Measurements from ENCODE around the gene ST7.

Gene ST7

GRCh38 chr7:117145333-117145732 lies 192.0 kb downstream of the ST7 start:
- Mint-ChIP-seq H3K4me3 (no peak overlapping the region), H3K27me3 (peaks cover 2% of the 10 kb centered on the region), H3K36me3 (peaks cover 8% of the 10 kb centered on the region), H3K9me3 (ENCODE audit: low read depth) (no peaks in the 10 kb centered on the region), H3K27ac (no peak overlapping the region), H3K4me1 (ENCODE audit: low read depth) (no peaks in the 10 kb centered on the region)

DNA sequence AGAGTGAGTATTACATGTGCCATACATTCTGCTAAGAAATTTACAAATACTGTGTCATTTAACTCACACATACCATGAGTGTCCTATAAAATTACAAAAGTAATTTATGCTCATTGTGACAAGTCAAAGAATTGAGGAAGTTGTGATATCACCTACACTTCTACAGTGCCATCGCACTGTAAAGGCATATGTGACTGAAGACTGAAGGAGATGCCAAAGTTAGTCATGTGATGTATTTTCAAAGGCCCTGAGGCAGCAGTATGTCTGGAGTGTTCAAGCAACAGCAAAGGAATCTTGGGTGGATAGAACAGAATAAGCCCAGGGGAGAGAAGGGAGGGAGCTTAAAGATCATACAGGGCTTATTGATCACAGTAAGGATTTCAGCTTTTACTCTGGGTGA lies 192.8 kb downstream of the ST7 start:
- Mint-ChIP-seq H3K36me3 (peaks cover 9% of the 10 kb centered on the region), H3K4me3 (no peak overlapping the region), H3K27ac (no peak overlapping the region), H3K27me3 (peaks cover 2% of the 10 kb centered on the region), H3K9me3 (ENCODE audit: low read depth) (no peaks in the 10 kb centered on the region), H3K4me1 (ENCODE audit: low read depth) (no peaks in the 10 kb centered on the region)

DNA sequence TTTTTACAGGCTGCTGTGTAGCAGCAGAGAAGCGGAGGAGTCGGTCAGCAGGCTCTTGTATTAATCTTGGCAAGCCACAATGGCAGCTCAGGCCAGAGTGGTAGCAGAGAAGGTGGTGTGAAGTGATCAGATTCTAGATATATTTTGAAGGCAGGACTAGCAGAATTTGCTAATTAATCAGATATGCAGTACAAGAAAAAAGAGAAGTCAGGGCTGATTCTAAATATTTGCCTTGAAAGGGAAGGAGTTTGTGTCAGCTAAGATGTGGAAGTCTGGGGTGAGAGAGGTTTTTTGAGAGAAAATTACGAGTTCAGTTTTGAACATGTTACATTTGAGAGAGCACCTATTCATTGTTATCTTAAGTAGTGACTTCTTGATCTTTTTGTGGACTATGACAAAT lies 193.2 kb downstream of the ST7 start:
- Mint-ChIP-seq H3K27ac (no peak overlapping the region), H3K36me3 (peaks cover 9% of the 10 kb centered on the region), H3K4me1 (ENCODE audit: low read depth) (no peaks in the 10 kb centered on the region), H3K9me3 (ENCODE audit: low read depth) (no peaks in the 10 kb centered on the region), H3K4me3 (no peak overlapping the region), H3K27me3 (peaks cover 2% of the 10 kb centered on the region)

DNA sequence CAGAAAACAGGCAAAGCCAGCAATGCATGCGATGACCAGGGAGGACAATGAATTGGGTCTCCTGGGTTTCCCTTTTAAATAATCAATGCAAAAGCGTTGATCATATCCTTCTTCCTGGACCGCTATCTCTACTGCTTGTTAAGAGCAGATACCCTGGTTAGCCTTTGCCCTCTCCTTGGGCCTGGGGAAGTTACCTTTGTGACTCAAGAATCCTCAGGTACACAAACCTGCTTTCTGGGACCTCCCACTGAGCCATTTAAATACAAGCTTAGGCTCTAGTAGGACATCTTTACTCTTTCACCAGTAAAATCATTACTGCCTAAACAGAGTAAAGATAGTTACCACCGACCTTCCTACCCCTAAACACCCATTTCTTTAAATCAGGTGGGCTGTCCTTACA lies 195.7 kb downstream of the ST7 start:
- Mint-ChIP-seq H3K27me3 (no peaks in the 10 kb centered on the region), H3K9me3 (ENCODE audit: low read depth) (no peaks in the 10 kb centered on the region), H3K4me1 (ENCODE audit: low read depth) (no peaks in the 10 kb centered on the region), H3K27ac (no peak overlapping the region), H3K4me3 (no peak overlapping the region), H3K36me3 (peaks cover 6% of the 10 kb centered on the region)

DNA sequence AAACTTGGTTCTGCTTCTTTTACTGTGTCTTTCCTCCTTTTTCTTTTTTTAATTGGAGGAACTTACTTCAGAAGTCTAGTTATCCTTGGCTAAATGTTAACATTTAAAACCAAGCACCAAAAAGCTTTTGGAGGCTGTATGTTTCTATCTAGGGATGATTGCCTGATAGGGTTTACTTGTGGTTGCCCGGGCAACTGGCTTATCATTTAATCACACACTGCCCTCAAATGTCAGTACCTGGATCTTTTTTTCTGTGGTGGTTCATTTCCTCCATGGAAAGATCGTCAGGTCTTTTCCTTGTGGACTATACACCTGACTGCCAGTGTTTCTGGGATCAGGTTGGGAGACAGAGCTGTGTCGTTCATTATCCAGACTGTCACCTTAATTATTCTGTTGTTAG lies 196.4 kb downstream of the ST7 start:
- Mint-ChIP-seq H3K9me3 (ENCODE audit: low read depth) (no peaks in the 10 kb centered on the region), H3K27me3 (no peaks in the 10 kb centered on the region), H3K4me3 (no peak overlapping the region), H3K4me1 (ENCODE audit: low read depth) (no peaks in the 10 kb centered on the region), H3K27ac (no peak overlapping the region), H3K36me3 (peaks cover 6% of the 10 kb centered on the region)

- Mint-ChIP-seq H3K9me3 (ENCODE audit: low read depth) (no peaks in the 10 kb centered on the region), H3K4me3 (no peak overlapping the region), H3K27me3 (no peaks in the 10 kb centered on the region)
Measured at GRCh38 chr7:117152213-117153007, 199.1 kb downstream of the ST7 start.

DNA sequence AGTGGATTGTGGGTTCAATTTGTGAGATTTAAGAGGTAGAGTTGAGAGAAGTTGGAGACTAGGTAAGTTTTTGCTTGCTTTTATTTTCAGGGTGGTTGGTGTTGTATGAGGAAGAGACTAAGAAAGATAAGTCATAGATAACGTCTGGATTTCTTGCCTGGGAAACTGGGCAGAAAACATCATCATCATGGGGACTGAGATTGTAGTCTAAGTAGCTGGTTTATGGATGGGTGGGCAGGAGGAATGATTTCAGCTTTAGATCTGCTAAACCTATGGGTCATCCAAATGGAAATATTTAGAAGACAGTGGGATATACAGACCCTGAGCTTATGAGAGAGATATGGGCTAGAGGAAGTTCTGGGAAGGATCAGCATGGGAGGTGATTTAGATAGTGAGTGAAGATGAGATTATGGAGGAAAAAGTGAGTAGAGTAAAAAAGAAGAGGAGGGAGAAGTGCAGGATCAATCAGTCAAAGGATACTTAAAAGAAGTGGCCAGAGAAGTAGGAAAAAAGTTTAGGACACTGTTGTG lies 199.8 kb downstream of the ST7 start:
- Mint-ChIP-seq H3K4me3 (no peak overlapping the region), H3K9me3 (ENCODE audit: low read depth) (no peaks in the 10 kb centered on the region), H3K36me3 (peaks cover 6% of the 10 kb centered on the region), H3K4me1 (ENCODE audit: low read depth) (no peaks in the 10 kb centered on the region), H3K27me3 (no peaks in the 10 kb centered on the region), H3K27ac (no peak overlapping the region)

More at GRCh38 chr7:117152213-117153007, 199.1 kb downstream of the ST7 start:
- Mint-ChIP-seq H3K27ac (no peak overlapping the region), H3K4me1 (ENCODE audit: low read depth) (no peaks in the 10 kb centered on the region), H3K36me3 (peaks cover 6% of the 10 kb centered on the region)

- no peak overlapping the region for H3K27ac Mint-ChIP-seq
- H3K36me3 Mint-ChIP-seq: peaks cover 6% of the 10 kb centered on the region
- no peak overlapping the region for H3K4me3 Mint-ChIP-seq
- H3K4me1 Mint-ChIP-seq (ENCODE audit: low read depth): no peaks in the 10 kb centered on the region
- H3K9me3 Mint-ChIP-seq (ENCODE audit: low read depth): no peaks in the 10 kb centered on the region
- H3K27me3 Mint-ChIP-seq: no peaks in the 10 kb centered on the region
Measured at GRCh38 chr7:117154721-117155120, 201.4 kb downstream of the ST7 start.

GRCh38 chr7:117155694-117156093 lies 202.4 kb downstream of the ST7 start:
- H3K4me3 Mint-ChIP-seq: no peak overlapping the region
- H3K36me3 Mint-ChIP-seq: peaks cover 2% of the 10 kb centered on the region
- no peak overlapping the region for H3K27ac Mint-ChIP-seq
- no peaks in the 10 kb centered on the region for H3K9me3 Mint-ChIP-seq (ENCODE audit: low read depth)
- H3K4me1 Mint-ChIP-seq (ENCODE audit: low read depth): no peaks in the 10 kb centered on the region
- no peaks in the 10 kb centered on the region for H3K27me3 Mint-ChIP-seq

DNA sequence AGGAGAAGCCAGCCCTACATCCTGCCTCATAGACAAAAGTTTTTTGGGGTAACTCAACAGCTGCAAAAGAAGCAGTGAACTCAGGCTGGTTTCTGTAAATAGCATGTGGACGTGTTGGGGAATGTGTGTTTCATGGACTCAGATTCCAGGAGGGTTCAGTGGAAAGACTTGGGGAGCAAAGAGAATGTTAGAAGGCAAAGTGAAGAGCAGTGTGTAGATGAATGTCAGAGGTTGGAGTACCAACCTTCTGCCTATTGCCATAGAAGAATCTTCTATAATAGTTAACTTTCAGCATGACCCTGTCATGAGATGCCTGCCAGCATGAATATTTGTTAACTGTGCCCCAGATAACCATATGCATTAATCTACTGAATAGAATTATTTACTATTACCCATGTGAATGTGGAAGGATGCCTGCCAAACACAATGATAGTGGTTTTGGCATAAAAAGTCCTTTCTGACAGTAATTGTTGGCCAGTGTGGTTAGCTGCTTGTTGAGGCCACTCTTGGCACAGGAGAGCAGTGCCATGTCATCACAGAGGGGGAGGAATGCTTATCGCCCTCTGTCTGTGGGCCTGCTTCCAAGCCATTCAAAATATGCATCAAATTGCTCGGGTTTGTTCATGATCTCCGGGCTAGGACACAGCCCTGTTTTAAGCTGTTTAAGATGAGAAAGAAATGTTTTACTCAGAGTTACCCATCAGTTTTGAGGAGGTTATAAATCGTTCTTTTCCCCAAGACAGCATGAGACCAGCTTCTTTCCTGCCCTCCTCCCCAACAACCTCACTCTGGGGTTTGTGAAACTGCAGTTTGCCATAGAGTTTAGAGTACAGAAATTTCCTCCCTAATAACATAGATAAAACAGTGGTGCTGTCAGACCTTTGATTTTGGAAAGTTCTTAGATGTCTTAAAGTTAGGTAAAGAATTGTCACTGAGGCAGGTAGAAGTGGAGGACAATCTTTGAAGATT lies 204.2 kb downstream of the ST7 start:
- H3K4me3 Mint-ChIP-seq: no peak overlapping the region
- no peaks in the 10 kb centered on the region for H3K27me3 Mint-ChIP-seq
- H3K9me3 Mint-ChIP-seq (ENCODE audit: low read depth): no peaks in the 10 kb centered on the region
- no peaks in the 10 kb centered on the region for H3K4me1 Mint-ChIP-seq (ENCODE audit: low read depth)
- no peaks in the 10 kb centered on the region for H3K36me3 Mint-ChIP-seq
- H3K27ac Mint-ChIP-seq: no peak overlapping the region

GRCh38 chr7:117158941-117159697 lies 205.8 kb downstream of the ST7 start:
- Mint-ChIP-seq H3K9me3 (ENCODE audit: low read depth) (no peaks in the 10 kb centered on the region), H3K27me3 (no peaks in the 10 kb centered on the region), H3K27ac (no peak overlapping the region), H3K4me1 (ENCODE audit: low read depth) (no peaks in the 10 kb centered on the region), H3K4me3 (no peak overlapping the region), H3K36me3 (peaks cover 5% of the 10 kb centered on the region)

DNA sequence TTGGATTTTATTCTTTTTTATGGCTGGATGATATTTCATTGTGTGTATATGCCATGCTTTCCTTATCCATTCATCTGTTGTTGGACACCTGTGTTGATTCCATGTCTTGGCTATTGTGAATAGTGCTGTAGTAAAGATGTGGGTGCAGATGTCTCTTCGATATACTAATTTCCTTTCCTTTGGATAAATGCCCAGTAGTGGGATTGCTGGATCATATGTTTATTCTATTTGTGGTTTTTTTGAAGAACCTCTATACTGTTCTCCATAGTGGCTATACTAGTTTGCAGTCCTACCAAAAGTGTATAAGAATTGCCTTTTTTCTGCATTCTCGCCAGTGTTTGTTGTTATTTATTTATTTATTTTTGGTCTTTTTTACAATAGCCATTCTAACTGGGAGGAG lies 209.8 kb downstream of the ST7 start:
- no peaks in the 10 kb centered on the region for H3K27me3 Mint-ChIP-seq
- H3K36me3 Mint-ChIP-seq: peaks cover 5% of the 10 kb centered on the region
- no peaks in the 10 kb centered on the region for H3K9me3 Mint-ChIP-seq (ENCODE audit: low read depth)
- no peaks in the 10 kb centered on the region for H3K4me1 Mint-ChIP-seq (ENCODE audit: low read depth)
- no peak overlapping the region for H3K27ac Mint-ChIP-seq
- H3K4me3 Mint-ChIP-seq: no peak overlapping the region

DNA sequence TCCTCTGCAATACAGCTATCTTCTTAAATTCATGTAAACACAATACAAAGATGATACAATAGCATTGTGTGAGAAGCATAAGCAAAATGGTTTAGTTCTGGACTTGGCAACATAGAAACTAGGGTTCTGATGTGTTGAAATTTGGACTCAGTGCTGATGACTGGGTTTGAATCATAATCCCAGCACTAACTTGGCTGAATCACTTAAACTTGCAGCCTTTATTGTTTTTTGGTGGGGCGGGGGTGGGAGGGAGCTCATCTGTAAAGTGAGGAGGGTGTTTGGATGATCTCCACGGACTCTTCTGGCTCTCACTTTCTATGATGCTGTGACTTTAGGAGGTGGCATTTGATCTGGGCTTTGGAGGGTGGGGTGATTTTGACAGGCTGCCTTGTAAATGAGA lies 211.3 kb downstream of the ST7 start:
- H3K27ac Mint-ChIP-seq: no peak overlapping the region
- H3K4me1 Mint-ChIP-seq (ENCODE audit: low read depth): no peaks in the 10 kb centered on the region
- H3K27me3 Mint-ChIP-seq: no peaks in the 10 kb centered on the region
- peaks cover 5% of the 10 kb centered on the region for H3K36me3 Mint-ChIP-seq
- no peaks in the 10 kb centered on the region for H3K9me3 Mint-ChIP-seq (ENCODE audit: low read depth)
- no peak overlapping the region for H3K4me3 Mint-ChIP-seq

GRCh38 chr7:117165656-117166055 lies 212.4 kb downstream of the ST7 start:
- Mint-ChIP-seq H3K4me3 (no peak overlapping the region), H3K27ac (no peak overlapping the region), H3K36me3 (peaks cover 5% of the 10 kb centered on the region)

More at GRCh38 chr7:117165656-117166055, 212.4 kb downstream of the ST7 start:
- no peaks in the 10 kb centered on the region for H3K27me3 Mint-ChIP-seq
- H3K4me1 Mint-ChIP-seq (ENCODE audit: low read depth): no peaks in the 10 kb centered on the region
- no peaks in the 10 kb centered on the region for H3K9me3 Mint-ChIP-seq (ENCODE audit: low read depth)

Data from activated naive CD8-positive, alpha-beta T cell (primary cell).